Activated CD4-positive, alpha-beta T cell treated with anti-CD3 and anti-CD28 coated beads, Interleukin-2, amount 50 U/mL, for 24 hours (primary cell): ENCODE results near the gene HSCB.
"Not testable (repeated sequence)": the region's sequence is repeated elsewhere in the genome, so short reads cannot be mapped to it uniquely, and the experiment has no call there.

ENCODE experiments used
- DNase-seq, 2 donors: peaks; one replicate each; pipeline ENCODE4 v3.0.0-alpha.2; 2020; ENCODE audit warnings: low read depth in 1 of 2, low spot score in 1 of 2

The HSCB gene, protein sequence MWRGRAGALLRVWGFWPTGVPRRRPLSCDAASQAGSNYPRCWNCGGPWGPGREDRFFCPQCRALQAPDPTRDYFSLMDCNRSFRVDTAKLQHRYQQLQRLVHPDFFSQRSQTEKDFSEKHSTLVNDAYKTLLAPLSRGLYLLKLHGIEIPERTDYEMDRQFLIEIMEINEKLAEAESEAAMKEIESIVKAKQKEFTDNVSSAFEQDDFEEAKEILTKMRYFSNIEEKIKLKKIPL

DNA sequence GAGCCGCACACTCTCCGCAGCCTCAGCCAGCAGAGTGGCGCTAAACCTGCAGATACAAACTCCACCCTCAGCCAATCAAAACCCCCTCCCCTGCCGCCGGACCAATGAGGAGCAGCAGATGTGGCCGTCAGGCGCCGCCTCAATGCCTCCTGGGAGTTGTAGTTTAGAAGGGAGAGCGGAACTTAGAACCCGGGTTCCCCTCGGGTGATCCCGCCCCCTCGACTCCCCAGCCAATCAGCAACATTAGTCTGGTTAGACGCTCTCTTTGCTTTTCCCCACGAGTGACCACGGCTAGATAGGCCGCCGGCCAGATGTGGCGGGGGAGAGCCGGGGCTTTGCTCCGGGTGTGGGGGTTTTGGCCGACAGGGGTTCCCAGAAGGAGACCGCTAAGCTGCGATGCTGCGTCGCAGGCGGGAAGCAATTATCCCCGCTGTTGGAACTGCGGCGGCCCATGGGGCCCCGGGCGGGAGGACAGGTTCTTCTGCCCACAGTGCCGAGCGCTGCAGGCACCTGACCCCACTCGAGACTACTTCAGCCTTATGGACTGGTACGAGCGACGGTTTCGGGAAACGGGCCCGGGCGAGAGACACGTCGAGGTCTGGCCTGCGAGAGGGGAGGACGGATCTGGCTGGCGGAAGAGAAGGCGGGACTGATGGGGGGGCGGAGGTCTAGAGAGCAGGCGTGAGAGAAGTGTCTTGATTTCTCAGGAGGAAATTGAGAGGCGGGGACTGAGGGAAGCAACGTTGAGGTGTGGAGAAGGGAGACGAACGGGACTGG lies at the start of gene HSCB, which contains the start of gene CHEK2:
HSCB (plus strand) TSS at position 255 of the 777 bp plus-strand sequence; CDS start at position 312, 57 bp downstream.
CHEK2 (minus strand) TSS at position 36 of the 777 bp plus-strand sequence. CDS start 7,099 bp downstream, outside the sequence.
- peak; percentile 85 to 98 for DNase-seq

DNA sequence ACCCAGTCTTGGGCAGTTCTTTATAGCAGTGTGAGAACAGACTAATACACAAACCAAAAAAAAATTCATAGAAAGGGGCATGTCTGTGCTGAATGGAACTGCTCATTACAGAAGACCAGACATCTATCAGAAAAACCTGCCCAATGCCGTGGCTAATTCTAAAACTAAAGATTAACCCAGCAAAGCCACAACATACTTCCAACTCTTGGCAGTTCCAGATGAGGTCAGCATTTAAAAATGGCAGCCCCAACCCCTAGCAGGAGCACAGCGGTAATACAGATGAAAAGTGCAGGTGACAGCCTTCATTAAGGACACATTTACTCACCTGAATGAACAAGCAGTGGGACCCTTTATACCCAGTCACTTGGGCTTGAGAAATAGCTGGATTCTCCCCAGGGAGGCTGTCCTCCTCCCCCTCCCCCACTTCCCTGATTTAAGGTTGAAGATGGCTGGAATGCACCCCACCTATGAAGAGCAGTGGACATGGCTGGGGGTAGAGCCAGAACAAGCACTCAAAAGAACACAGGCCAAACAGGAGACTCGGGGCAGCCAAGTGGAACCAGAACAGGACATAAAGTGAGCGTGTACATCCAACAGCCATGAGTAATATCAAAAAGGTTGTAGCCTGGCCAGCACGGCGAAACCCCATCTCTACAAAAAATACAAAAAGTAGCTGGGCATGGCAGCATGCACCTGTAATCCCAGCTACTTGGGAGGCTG lies 48.6 kb upstream of the HSCB start:
- DNase-seq, result not testable (repeated sequence)

DNA sequence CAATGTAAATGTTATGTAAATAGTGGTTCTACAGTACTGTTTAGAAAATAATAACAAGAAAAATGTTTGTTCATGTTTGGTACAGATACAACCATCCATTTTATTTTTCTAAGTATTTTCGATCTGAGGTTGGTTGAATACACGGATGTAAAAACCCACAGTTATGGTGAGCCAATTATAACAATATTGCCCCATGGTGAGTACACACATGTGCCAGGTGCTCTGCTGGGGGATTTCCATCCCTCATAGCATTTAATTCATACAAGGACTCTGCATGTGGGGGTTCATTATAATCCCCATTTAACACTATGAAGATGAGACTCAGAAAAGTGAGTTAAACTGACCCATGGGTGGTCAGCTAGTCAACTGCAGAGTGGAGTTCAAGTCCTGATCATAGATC lies 38.9 kb upstream of the HSCB start:
- no peak for DNase-seq

DNA sequence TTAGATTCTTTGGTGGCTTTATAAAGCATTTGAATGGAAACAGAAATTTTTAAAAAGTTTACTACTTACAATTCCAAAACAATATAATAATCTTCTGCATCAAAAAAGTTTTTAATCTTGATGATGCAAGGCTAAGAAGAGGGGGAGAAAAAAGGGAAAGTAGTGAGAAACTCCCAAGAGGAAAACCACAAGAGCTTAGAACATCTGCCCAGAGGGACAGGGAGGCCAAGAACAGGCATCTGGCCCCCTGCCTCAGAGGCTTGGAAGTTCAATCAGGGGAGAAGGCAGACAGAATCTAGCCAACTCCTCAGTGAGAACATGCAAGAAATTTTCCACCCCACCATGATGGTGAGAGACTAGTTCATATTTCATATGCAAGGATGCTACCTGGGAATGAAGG lies 38.4 kb upstream of the HSCB start:
- DNase-seq, result no peak

DNA sequence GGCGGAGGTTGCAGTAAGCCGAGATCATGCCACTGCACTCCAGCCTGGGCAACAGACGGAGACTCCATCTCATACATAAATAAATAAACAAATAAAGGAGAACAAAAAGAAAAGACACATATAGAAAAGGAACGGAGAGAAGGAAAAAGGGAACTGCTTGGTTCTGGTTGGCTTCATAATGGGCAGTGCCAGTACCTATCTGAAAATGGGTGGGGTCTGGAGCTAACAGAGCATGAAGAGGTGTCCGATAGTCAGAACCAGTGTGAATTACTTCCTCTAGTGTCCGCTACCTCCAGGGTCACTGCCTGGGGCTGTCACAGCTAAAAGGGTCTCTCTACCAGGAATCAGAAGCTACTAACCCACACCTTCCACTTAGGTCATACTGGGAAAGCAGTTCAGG lies 35.0 kb upstream of the HSCB start:
- DNase-seq, result no peak

DNA sequence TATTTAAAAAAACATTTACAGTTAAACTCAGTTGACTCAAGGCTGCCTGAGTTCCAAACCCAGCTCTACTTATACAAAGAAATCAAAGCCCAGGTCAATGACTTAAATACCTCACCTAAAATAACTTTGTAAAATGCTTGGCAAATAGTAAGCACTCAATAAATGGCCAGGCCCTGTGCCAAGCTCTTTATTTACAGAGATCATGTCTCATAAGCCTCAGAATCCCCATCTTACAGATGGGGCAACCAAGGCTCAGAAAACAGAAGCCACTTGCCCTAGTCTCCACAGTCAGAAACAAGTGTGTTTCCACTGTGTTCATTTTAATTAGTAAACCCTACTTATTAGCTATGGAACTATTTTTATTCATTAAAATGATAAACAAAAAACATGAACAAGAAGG lies 31.7 kb upstream of the HSCB start:
- no peak for DNase-seq

DNA sequence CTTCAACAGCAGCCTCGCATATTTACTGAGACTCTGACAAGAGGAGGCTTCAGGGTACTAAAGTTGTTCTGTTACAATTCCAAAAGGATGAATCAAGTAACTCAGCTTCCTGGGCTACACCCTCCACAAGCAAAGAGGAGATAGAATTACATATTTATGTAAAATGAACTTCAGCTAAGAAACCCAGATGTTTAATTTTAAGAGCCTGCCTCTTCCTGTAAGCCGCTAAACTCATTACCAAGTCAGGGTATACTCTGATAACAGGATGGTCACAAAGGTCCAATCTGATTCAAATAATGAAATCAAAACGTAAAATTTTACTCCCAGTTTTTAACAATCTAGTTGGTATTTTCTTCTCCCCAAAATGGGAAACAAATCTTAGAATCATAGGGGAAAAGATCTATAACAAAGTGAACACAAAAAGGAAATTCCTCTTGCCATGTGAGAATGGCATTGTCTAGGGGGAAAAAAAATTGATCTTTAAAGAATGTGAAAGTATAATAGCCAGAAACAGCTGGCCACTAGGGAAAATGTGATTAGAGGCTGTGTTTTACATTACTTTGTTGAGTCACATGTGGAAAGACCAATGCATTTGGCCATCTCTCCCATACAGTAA lies 31.2 kb upstream of the HSCB start:
- no peak for DNase-seq

DNA sequence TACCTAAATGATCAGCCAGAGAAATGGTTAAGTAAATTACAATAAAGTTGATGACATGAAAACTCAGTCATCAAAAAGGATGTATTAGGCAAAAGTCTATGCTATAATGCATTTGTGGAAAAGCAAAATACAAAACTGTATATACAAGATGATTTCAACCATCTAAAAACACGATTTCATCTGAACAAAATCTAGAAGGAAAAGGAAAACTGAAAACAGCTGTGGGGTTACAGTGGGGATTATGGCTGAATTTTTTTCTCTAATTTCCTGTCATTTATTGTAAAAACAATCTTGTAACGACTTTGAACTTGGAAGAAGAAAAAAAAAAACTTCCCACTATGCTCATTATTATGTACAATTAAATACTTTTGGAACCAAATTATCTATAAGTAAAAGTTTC lies 30.5 kb upstream of the HSCB start:
- no peak for DNase-seq

DNA sequence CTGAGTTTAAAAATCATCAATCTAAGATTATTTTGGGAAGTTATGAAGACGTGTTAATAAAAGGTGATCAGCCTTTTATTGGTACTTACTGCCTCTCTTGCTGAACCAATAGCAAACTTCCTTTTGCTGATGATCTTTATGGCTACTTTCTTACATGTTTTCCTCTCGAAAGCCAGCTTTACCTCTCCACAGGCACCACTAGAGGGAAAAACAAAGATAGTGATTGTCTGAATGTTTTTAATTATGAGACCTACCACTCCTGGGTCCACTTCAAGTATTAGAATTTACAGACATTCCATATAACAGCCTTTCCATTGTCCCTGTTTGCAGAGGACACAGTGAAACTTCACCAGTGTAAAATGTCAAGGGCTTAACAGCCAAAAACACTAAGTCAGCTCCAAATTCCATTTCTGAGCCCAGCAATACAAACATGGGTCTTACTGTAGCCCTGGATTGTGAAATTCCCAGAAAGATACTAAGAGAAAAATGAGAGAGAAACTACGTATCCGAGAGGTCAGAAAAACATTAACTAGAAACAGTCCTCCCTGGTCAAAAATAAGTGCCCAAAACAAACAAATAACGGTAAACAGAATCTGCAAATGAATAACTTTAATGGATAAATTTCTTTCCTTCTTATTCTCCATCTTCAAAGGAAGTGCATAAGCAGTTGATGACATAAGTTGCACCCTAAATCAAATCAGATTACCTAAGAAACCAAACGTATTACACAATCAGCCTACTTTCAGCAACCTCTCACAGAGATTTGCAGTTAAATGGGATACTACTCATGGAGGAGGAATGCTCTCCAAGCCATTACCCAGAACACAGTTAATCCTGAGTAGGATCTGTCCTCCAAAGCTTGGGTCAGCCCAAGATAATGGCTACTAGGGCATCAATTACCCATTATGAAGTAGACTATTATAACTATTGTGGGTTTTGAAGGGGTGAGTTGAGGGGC lies 29.7 kb upstream of the HSCB start:
- no peak for DNase-seq

DNA sequence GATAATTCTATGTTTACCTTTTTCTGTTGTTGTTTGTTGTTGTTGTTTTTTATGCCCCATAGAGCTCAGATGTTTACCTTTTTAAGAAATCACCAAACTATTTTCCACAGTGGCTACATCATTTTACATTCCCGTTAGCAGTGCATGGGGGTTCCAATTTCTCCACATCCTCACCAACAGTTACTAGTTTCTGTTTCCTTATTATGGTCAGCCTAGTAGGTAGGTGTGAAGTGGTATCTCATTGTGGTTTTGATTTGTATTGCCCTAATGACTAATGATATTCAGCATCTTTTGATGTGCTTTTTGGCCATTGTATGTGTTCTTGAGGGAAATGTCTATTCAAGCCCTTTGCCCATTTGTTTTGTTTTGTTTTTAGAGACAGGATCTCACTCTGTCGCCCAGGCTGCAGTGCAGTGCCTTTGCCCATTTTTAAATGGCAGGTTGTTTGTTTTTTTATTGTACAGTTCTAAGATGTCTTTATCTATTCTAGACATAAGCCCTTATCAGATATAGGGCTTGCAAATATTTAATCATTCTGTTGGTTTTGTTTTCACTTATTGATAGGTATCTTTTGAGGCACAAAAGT lies 27.7 kb upstream of the HSCB start:
- no peak for DNase-seq

DNA sequence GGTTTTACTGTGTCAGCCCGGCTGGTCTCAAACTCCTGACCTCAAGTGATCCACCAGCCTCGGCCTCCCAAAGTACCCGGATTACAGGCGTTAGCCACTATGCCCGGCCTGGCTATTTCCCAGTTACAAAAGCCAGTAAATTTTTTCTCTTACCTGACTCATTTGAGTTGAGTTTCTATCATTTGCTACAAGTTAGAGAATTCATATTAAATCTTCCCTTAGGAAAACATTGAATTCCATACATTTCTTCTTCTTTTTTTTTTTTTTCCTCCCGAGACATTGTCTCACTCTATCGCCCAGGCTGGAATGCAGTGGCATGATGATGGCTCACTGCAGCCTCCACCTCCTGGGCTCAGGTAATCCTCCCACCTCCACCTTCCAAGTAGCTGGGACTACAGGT lies 26.2 kb upstream of the HSCB start:
- DNase-seq, result no peak

DNA sequence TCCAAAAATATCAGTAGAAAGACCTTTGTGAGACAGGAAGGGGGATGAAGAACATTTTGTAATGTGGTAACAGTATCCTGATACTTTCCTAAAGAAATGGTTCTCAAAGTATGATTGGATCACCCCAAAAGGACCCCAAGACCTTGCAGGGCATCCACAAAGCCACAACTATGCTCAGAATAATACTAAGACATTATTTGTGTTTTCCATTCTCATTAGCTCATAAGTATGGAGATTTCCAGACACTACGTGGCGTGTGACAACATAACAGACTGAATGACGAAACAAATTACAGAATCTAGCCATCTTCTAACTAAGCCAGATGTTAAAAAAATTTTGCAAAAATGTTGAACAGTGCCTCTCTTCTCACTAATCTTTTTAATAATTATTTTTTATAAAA lies 25.2 kb upstream of the HSCB start:
- no peak for DNase-seq

DNA sequence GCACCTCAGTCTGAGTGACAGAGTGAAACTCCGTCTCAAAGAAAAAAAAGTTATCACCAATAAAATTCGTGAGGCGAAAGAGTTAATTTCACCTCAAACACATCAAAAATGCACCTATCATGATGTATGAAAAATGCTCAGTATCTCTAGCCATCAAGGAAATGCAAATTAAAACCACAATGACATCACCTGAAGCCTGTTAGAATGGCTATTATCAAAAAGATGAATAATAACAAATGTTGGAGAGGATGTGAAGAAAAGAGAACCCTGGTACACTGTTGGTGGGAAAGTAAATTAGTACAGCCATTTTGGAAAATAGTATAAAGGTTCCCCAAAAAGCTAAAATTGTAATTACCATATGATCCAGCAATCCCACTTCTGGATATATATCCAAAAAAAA lies 23.8 kb upstream of the HSCB start:
- DNase-seq, result no peak

DNA sequence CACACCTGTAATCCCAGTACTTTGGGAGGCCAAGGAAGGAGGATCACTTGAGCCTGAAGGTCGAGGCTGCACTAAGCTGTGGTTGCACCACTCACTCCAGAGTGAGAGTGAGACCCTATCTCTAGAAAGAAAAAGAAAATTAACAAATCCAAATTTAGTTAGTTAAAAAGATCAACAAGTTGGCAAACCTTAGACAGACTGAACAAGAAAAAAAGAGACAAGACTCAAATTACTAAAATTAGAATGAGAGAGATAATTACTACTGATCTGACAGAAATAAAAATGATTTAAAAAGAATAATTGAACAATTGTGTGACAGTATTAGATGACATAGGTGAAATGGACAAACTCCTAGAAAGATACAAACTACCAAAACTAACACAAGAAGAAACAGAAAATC lies 13.8 kb upstream of the HSCB start:
- DNase-seq, result no peak

DNA sequence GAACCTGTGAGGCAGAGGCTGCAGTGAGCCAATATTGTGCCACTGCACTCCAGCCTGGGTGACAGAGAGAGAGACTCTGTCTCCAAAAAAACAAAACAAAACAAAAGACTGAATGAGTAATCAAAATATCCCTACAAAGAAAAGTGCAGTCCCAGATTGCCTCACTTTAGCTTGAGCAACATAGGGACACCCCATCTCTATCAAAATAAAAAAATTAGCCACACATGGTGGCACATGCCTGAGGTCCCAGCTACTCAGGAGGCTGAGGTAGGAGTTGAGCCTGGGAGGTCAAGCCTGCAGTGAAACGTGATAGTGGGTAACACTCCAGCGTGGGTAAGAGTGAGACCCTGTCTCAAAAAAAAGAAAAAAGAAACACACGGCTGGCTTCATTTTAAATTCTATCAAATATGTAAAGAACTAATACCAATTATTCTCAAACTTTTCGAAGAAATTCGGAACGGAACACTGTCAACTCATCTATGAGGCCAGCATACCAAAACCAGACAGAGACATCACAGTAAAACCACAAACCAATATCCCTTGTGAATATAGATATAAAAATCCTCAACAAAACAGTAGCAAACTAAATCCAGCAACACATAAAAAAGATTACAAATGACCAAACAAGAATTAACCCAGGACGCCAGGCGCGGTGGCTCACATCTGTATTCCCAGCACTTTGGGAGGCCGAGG lies 13.1 kb upstream of the HSCB start:
- DNase-seq, result no peak

DNA sequence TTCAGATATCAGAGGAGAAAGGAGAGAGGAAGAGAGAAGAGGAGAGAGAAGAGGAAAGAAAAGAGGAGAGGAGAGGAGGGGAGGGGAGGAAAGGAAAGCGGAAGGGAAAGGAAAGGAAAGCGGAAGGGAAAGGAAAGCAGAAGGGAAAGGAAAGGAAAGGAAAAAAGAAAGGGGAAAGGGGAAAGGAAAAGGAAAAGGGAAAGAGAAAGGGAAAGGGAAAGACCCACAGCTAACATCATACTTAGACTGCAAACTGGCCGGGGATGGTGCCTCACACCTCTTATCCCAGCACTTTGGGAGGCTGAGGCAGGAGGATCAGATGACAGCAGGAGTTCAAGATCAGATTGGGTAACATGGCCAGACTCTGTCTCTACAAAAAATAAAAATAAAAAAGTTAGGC lies 11.7 kb upstream of the HSCB start:
- no peak for DNase-seq

DNA sequence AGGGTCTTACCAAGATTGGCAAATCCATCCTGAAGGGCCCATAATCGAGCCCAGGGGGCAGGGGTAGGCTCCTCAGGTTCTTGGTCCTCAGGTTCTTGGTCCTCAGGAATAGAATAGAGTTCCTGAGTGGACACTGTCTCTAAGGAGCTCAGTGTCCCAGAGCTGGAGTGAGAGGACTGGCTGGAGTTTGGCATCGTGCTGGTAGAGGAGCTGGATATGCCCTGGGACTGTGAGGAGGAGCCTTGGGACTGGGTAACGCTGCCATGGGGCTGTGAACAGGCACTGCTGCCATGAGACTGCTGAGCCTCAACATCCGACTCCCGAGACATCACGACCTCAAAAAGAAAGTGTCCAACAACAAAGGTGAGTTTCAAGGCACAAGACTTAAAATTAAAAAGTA lies 7.4 kb upstream of the HSCB start:
- no peak for DNase-seq

DNA sequence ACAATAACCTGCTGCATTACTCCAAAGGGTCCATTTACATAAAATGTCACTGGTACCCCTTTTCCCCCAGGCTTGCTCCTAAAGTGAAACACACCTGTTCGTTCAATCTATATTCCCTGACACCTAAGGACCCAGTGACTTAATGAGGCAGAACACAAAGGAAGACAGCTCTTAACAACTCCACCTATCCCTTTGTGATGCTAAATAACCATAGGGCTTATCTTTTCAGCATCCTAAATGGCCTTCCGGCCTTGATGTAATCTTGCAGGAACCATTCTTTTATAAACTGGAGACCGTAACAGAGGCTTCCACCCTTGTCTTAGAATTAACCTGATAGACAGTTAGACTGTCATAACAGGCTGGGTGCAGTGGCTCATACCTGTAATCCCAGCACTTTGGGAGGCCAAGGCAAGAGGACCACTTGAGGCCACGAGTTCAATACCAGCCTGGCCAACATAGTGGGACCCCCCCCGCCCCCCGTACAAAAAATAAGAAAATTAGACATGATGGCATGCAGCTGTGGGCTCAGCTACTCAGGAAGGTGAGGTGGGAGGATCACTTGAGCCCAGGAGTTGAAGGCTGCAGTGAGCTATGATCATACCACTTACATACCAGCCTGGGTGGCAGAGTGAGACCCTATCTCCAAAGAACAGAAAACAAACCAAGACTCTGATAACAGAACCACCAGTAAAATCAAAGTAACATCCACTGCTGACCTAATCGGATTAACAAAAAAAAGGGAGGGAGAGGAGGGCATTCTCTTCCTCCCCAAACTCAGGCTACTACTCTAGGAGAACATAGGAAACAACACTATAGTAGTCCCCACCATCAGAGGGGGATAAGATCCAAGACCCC lies 5.3 kb upstream of the HSCB start:
- DNase-seq, result no peak

DNA sequence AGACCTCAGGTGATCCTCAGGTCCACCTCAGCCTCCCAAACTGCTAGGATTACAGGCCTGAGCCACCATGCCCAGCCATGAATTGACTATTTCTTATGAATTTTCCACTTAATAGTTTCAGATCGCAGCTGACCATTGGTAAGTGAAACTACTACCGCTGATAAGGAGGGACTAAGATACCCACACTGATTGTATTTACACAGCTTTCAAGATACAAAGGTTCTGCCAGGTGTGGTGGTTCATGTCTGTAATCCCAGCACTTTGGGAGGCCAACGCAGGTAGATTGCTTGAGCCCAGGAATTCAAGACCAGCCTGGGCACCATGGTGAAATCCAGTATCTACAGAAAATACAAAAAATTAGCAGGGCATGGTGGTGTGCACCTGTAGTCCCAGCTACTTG lies 4.1 kb upstream of the HSCB start:
- no peak for DNase-seq
